Aorta (tissue), 5 donors: ENCODE measurements around the gene ATG4D. TPM values are rescaled to one million over a fixed set of nuclear protein-coding genes. Genes with fewer than 3 reads are reported as not detected.
A peak's percentile ranks its signal among the peaks of the same experiment; 100 is the strongest.
"Not testable (repeated sequence)": the region's sequence is repeated elsewhere in the genome, so short reads cannot be mapped to it uniquely, and the experiment has no call there.

Experiments used
- ATAC-seq: fragments of 200-7000 bp; cut with Tn5 transposase; one replicate; pipeline ENCODE4 v1.9.1; 2022; ENCODE audit warnings: moderate library complexity; ENCODE audit not compliant: low FRiP score
- DNase-seq, 2 donors: peaks; one replicate each; pipeline ENCODE4 v3.0.0-alpha.2; 2020
- H3K27ac ChIP-seq, 2 donors: one replicate each; pipeline ENCODE4 v1.5.1; 2013; ENCODE audit warnings: low read length in 2 of 2, mild to moderate bottlenecking in 2 of 2, moderate library complexity in 2 of 2, control low read depth in 1 of 2, inconsistent platforms in 1 of 2, low read depth in 1 of 2
- H3K27me3 ChIP-seq, 2 donors: one replicate each; pipeline ENCODE4 v1.6.1; 2013; ENCODE audit warnings: control low read depth in 1 of 2, low read length in 1 of 2, mild to moderate bottlenecking in 1 of 2, moderate library complexity in 1 of 2; ENCODE audit not compliant: insufficient read depth in 2 of 2, control insufficient read depth in 1 of 2
- H3K36me3 ChIP-seq, 2 donors: one replicate each; pipeline ENCODE4 v1.6.1; 2013; ENCODE audit warnings: control low read depth in 1 of 2, low read length in 1 of 2, mild to moderate bottlenecking in 1 of 2; ENCODE audit not compliant: insufficient read depth in 2 of 2, control insufficient read depth in 1 of 2
- H3K4me1 ChIP-seq, 2 donors: one replicate each; pipeline ENCODE4 v1.6.1; 2013; ENCODE audit warnings: low read length in 2 of 2, control low read depth in 1 of 2, mild to moderate bottlenecking in 1 of 2, moderate library complexity in 1 of 2; ENCODE audit not compliant: insufficient read depth in 2 of 2, control insufficient read depth in 1 of 2
- H3K4me3 ChIP-seq, 2 donors: one replicate each; pipeline ENCODE4 v1.5.1; 2013; ENCODE audit warnings: low read length in 2 of 2, control low read depth in 1 of 2, mild to moderate bottlenecking in 1 of 2
- H3K9me3 ChIP-seq: one replicate; pipeline ENCODE4 v1.6.1; 2013; ENCODE audit warnings: mild to moderate bottlenecking, low read length; ENCODE audit not compliant: control insufficient read depth
- WGBS, 2 donors: extraction: QIAGEN DNeasy Blood & Tissue Kit; methylation state at CpG; one replicate each; pipeline ENCODE4 v1.1.7; 2013; 5-methylcytosine and 5-hydroxymethylcytosine counted together
- intact Hi-C, 2 donors: fragments of 100-400 bp; cut with DNase I; formaldehyde crosslinking; loops; one replicate each; pipeline versions ENCODE4 v1.14.2 to v1.15.0; 2022
- polyA plus RNA-seq, 2 donors: library from polyadenylated mRNA; stranded (reverse); fragments of 200-250 nt; gene quantifications; one replicate each; pipeline ENCODE4 v1.2.3, GENCODE V29; 2013
- total RNA-seq, 2 donors: library from RNA; stranded (reverse); fragmentation: NEBNext Ultra II Directional; extraction: Animal tissue kit (Norgen Biotek cat#: 25700); gene quantifications; one replicate each; pipeline ENCODE4 v1.2.1, GENCODE V29; 2021
- donor health status: healthy with polysubstance abuse.
- donor health status: Bipolar disorder and iron deficiency.
- donor health status: DM: no; HTN: no; CAD: no.
- donor health status: DM: no; HTN: no; CAD: no.
- donor health status: DM: yes; HTN: yes; CAD: no.

The ATG4D gene
- total and polyA plus RNA-seq, 4 donors = 14.0 to 42.6 (median 17.4) TPM

DNA sequence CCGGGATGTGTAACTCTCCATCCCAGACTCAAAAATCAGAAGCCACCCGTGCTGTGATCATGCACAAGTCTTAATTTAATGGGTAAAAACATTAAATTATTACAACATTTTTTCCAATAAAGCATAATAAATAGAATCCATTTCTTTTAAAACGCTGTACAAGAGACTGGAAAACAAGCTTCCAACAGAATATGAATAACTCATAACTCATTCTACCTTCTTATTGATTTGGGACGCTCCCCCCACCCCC lies 22.6 kb downstream of the ATG4D start:
- no peaks in the 10 kb centered on the region for H3K4me1 ChIP-seq
- WGBS, 2 donors = 3 to 6% methylated on average over 4 of the region's 4 CpGs
- H3K27me3 ChIP-seq = no peaks in the 10 kb centered on the region
- peak overlapping the region in 1 of 2 donors; percentile 54 for H3K27ac ChIP-seq
- no peak for ATAC-seq
- no peak for DNase-seq
- no peaks in the 10 kb centered on the region for H3K36me3 ChIP-seq
- intact Hi-C loops = loop anchor here in 1 of 2 donors (5.0 kb wide), 2 partner anchors 64 to 89 kb away; partner anchors contain the start of gene KEAP1
- H3K4me3 ChIP-seq = no peak overlapping the region
- H3K9me3 ChIP-seq = no peaks in the 10 kb centered on the region

- H3K27me3 ChIP-seq = no peaks in the 10 kb centered on the region
- H3K9me3 ChIP-seq = no peaks in the 10 kb centered on the region
- ATAC-seq = no peak
- peak overlapping the region in 1 of 2 donors; percentile 41 for H3K27ac ChIP-seq
- WGBS, 2 donors = 62 to 63% methylated on average over 19 of the region's 19 CpGs
- intact Hi-C loops = loop anchor here in 1 of 2 donors (5.0 kb wide), 2 partner anchors 65 to 90 kb away; partner anchors contain the start of gene KEAP1
- no peaks in the 10 kb centered on the region for H3K4me1 ChIP-seq
- DNase-seq = peak in 1 of 2 donors; percentile 64
- no peak overlapping the region for H3K4me3 ChIP-seq
- H3K36me3 ChIP-seq = no peaks in the 10 kb centered on the region
Measured at GRCh38 chr19:10566658-10567410, 23.1 kb downstream of the ATG4D start.

DNA sequence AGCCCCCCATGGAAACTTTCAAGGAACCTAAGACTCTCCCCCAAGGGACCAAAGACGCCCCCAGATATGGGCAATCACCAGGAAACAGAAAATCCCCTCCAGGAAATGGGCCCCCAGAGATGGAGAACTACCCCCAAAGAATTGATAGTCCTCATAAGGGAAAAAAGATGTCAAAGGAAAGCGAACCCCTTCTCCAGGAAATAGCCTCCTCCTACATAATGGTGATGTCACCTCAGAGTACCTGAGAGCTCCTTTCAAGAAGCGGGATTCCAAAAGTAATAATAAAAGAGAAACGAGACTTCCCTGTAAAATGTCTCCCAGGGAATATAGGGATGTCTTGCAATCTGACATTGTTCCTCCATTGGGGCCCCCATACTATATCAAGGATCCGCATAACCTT lies 24.0 kb downstream of the ATG4D start:
- Histone ChIP-seq H3K4me1 (no peaks in the 10 kb centered on the region), H3K27ac (no peak overlapping the region), H3K36me3 (no peaks in the 10 kb centered on the region), H3K27me3 (no peaks in the 10 kb centered on the region), H3K9me3 (no peaks in the 10 kb centered on the region), H3K4me3 (no peak overlapping the region)
- intact Hi-C loops = loop anchor here in 1 of 2 donors (5.0 kb wide), 2 partner anchors 65 to 90 kb away; partner anchors contain the start of gene KEAP1
- DNase-seq (no peak), ATAC-seq (no peak)
- 55 to 62% methylated on average over 5 of the region's 5 CpGs for WGBS, 2 donors

- Histone ChIP-seq H3K4me1 (no peaks in the 10 kb centered on the region), H3K9me3 (no peaks in the 10 kb centered on the region), H3K27ac (peak overlapping the region in 1 of 2 donors; percentile 38), H3K27me3 (no peaks in the 10 kb centered on the region), H3K4me3 (peak overlapping the region; percentile 75 to 88), H3K36me3 (no peaks in the 10 kb centered on the region)
- intact Hi-C loops = loop anchor here in 1 of 2 donors (5.0 kb wide), 2 partner anchors 66 to 91 kb away; partner anchors contain the start of gene KEAP1
- DNase-seq = no peak
- WGBS, 2 donors = 1 to 2% methylated on average over 54 to 58 of the region's 58 CpGs
- ATAC-seq = no peak
Measured at GRCh38 chr19:10568062-10568825, 24.5 kb downstream of the ATG4D start.

- peak within 1 kb of the TSS; percentile 75 to 88 for H3K4me3 ChIP-seq
- peak; percentile 95 for ATAC-seq
- peak within 1 kb of the TSS in 1 of 2 donors; percentile 38 for H3K27ac ChIP-seq
- WGBS, 2 donors = 0% methylated on average over 51 to 71 of the region's 71 CpGs
- H3K36me3 ChIP-seq = no peaks in the 10 kb centered on the region
- intact Hi-C loops = loop anchor here in 1 of 2 donors (5.0 kb wide), 2 partner anchors 67 to 92 kb away; partner anchors contain the start of gene KEAP1
- H3K27me3 ChIP-seq = no peaks in the 10 kb centered on the region
- no peaks in the 10 kb centered on the region for H3K9me3 ChIP-seq
- H3K4me1 ChIP-seq = no peaks in the 10 kb centered on the region
- DNase-seq = peak; percentile 100
Measured at GRCh38 chr19:10568826-10569651, 25.3 kb downstream of the ATG4D start, which contains the start of gene CDKN2D. Gene CDKN2D (minus strand): TSS chr19:10568979. CDS start chr19:10568653, 326 bp downstream.

DNA sequence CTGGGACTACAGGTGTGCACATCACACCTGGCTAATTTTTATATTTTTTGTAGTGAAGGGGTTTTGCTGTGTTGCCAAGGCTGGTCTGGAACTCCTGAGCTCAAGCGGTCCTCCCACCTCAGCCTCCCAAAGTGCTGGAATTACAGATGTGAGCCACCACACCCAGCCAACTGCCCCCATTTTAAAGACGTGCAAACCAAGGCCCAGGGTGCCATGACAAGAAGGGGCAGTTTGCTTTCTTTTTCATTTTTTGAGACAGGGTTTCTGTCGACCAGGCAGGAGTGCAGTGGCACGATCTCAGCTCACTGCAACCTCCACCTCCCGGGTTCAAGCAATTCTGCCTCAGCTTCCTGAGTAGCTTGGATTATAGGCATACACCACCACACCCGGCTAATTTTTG lies 30.1 kb downstream of the ATG4D start:
- H3K4me3 ChIP-seq, H3K27me3 ChIP-seq, ATAC-seq, H3K27ac ChIP-seq, H3K36me3 ChIP-seq, DNase-seq, H3K4me1 ChIP-seq, intact Hi-C loops, H3K9me3 ChIP-seq: not testable (repeated sequence)
- WGBS, 2 donors = 89 to 93% methylated on average over 6 of the region's 6 CpGs

DNA sequence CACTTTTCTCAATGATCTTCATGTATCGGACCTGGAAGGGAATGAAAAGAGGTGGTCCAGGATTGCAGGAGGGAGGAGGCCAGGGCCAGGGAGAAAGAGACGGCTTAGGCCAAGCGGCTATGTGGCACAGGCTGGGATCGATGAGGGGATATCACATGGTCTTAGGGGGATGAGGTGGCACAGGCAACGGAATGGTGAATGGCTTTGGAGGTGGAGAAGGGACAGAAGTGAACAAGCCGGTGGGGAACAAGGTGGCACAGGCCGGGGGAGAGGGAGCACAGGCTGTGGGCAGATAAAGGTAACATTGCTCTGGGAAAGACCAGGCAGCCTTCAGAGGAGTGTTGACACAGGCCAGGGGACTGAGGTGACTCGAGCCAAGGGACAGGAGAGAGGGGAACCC lies 30.8 kb downstream of the ATG4D start:
- intact Hi-C loops = no loop called here
- no peak for ATAC-seq

GRCh38 chr19:10575011-10575716 lies 31.5 kb downstream of the ATG4D start:
- H3K9me3 ChIP-seq = no peaks in the 10 kb centered on the region
- H3K36me3 ChIP-seq = no peaks in the 10 kb centered on the region
- ATAC-seq (no peak), DNase-seq (no peak)
- intact Hi-C loops = loop anchor here in 1 of 2 donors (5.0 kb wide), 1 partner anchor 88 kb away; no protein-coding TSS in a partner anchor
- H3K27ac ChIP-seq = no peak overlapping the region
- 77% methylated on average over 6 of the region's 6 CpGs for WGBS, 2 donors
- H3K4me3 ChIP-seq = no peak overlapping the region
- H3K4me1 ChIP-seq = no peaks in the 10 kb centered on the region
- H3K27me3 ChIP-seq = no peaks in the 10 kb centered on the region

More for the DNA sequence above, 30.8 kb downstream of the ATG4D start:
- no peaks in the 10 kb centered on the region for H3K27me3 ChIP-seq
- no peaks in the 10 kb centered on the region for H3K4me1 ChIP-seq
- no peak overlapping the region for H3K4me3 ChIP-seq
- WGBS, 2 donors = 83 to 89% methylated on average over 8 of the region's 8 CpGs
- DNase-seq = no peak
- H3K36me3 ChIP-seq = no peaks in the 10 kb centered on the region
- H3K27ac ChIP-seq = no peak overlapping the region
- no peaks in the 10 kb centered on the region for H3K9me3 ChIP-seq
